PC-3 (cell line): Measurements from ENCODE around the gene MAML2. TPM values are rescaled to one million over a fixed set of nuclear protein-coding genes. Genes with fewer than 3 reads are reported as not detected.

Source experiments
- ATAC-seq: fragments of 200-7000 bp; cut with Tn5 transposase; 2 replicates; pipeline ENCODE4 v1.9.1; 2020; ENCODE audit warnings: mild to moderate bottlenecking, moderate library complexity
- BruUV-seq: library from RNA; stranded (reverse); fragments of 400-500 nt; replicated peaks from 2 replicates; lab custom pipeline; 2021; lab: Mats Ljungman, UMichigan
- CTCF ChIA-PET: fragments of 300-600 bp; sonication (Branson Sonifier 250); formaldehyde crosslinking; loops from one replicate; lab custom pipeline; 2022; ENCODE audit warnings: antibody characterized with exemption; lab: Charles Lee
- POLR2A ChIA-PET: fragments of 300-600 bp; sonication (Branson Sonifier 250); formaldehyde crosslinking; loops from one replicate; lab custom pipeline; 2022; ENCODE audit warnings: antibody characterized with exemption; ENCODE audit not compliant: unreplicated experiment; lab: Charles Lee
- DNase-seq: peaks from one replicate; pipeline ENCODE4 v3.0.0-alpha.2; 2015
- H2AFZ ChIP-seq: fragments of 300-600 bp; sonication (generic); 2 replicates; pipeline ENCODE4 v1.6.0; 2016; ENCODE audit warnings: antibody characterized with exemption, low read length
- H3F3A ChIP-seq: fragments of 300-600 bp; sonication (generic); one replicate; pipeline ENCODE4 v1.6.0; 2017; ENCODE audit warnings: antibody characterized with exemption, low read length, control low read depth, mild to moderate bottlenecking; ENCODE audit not compliant: unreplicated experiment
- H3K27ac ChIP-seq: fragments of 300-600 bp; sonication (generic); 2 replicates; pipeline ENCODE4 v1.5.1; 2016; ENCODE audit warnings: mild to moderate bottlenecking, low read length
- H3K27me3 ChIP-seq: fragments of 300-600 bp; sonication (generic); 2 replicates; pipeline ENCODE4 v1.6.1; 2016; ENCODE audit warnings: low read length, mixed read lengths
- H3K36me3 ChIP-seq: fragments of 300-600 bp; sonication (generic); 2 replicates; pipeline ENCODE4 v1.6.1; 2016; ENCODE audit warnings: low read depth, mixed run types, low read length, mixed read lengths
- H3K4me1 ChIP-seq: fragments of 300-600 bp; sonication (generic); 2 replicates; pipeline ENCODE4 v1.5.1; 2016; ENCODE audit warnings: low read length; ENCODE audit not compliant: insufficient read depth
- H3K4me2 ChIP-seq: fragments of 300-600 bp; sonication (generic); 2 replicates; pipeline ENCODE4 v1.6.0; 2016; ENCODE audit warnings: low read length
- H3K4me3 ChIP-seq: fragments of 300-600 bp; sonication (generic); 2 replicates; pipeline ENCODE4 v1.5.1; 2016; ENCODE audit warnings: mild to moderate bottlenecking, low read length, mixed read lengths
- H3K79me2 ChIP-seq: fragments of 300-600 bp; sonication (generic); 2 replicates; pipeline ENCODE4 v1.6.1; 2017; ENCODE audit warnings: low read length, mixed read lengths
- H3K9ac ChIP-seq: fragments of 300-600 bp; sonication (generic); 2 replicates; pipeline ENCODE4 v1.6.0; 2016; ENCODE audit warnings: mild to moderate bottlenecking, low read length
- H3K9me2 ChIP-seq: fragments of 300-600 bp; sonication (generic); replicated peaks from 2 replicates; pipeline ENCODE4 v1.6.1; 2016; ENCODE audit warnings: mixed run types, low read length, mixed read lengths
- H3K9me3 ChIP-seq: fragments of 300-600 bp; sonication (generic); 2 replicates; pipeline ENCODE4 v1.6.1; 2016; ENCODE audit warnings: low read length, mixed read lengths
- H4K20me1 ChIP-seq: fragments of 300-600 bp; sonication (generic); 2 replicates; pipeline ENCODE4 v1.6.1; 2016; ENCODE audit warnings: low read length, mixed read lengths
- CTCF ChIP-seq: fragments of 300-600 bp; sonication (generic); conservative IDR thresholded peaks from 2 replicates; pipeline ENCODE4 v1.5.1; 2017; ENCODE audit warnings: antibody characterized with exemption, low read depth, mild to moderate bottlenecking, low read length
- EZH2 ChIP-seq: fragments of 300-600 bp; sonication (generic); IDR thresholded peaks from one replicate; pipeline ENCODE4 v1.6.1; 2017; ENCODE audit warnings: antibody characterized with exemption, mild to moderate bottlenecking, low read length; ENCODE audit not compliant: unreplicated experiment
- EZH2phosphoT487 ChIP-seq: fragments of 300-600 bp; sonication (generic); IDR thresholded peaks from 2 replicates; pipeline ENCODE4 v1.6.1; 2018; ENCODE audit warnings: mild to moderate bottlenecking, antibody characterized with exemption, low read length, borderline replicate concordance
- intact Hi-C: fragments of 100-400 bp; cut with micrococcal nuclease; formaldehyde crosslinking; loops from 2 replicates; pipeline ENCODE4 v1.9.0; 2023
- total RNA-seq: library from RNA; depleted of rRNA; stranded (reverse); fragments of >200 nt; gene quantifications from 2 replicates; pipeline ENCODE4 v1.2.3, GENCODE V29; 2014

The MAML2 gene
- total RNA-seq, 1 experiment from 2014 or later, result 10.9 TPM

- ATAC-seq (no peak), DNase-seq (no peak)
- Histone ChIP-seq H3K79me2 (no peaks in the 10 kb centered on the region), H4K20me1 (no peaks in the 10 kb centered on the region), H3K4me3 (no peak overlapping the region), H3K27ac (no peak overlapping the region), H3K27me3 (no peaks in the 10 kb centered on the region), H2AFZ (no peak overlapping the region), H3K9me3 (no peaks in the 10 kb centered on the region), H3K9me2 (no peaks in the 10 kb centered on the region), H3K4me2 (no peak overlapping the region), H3K9ac (no peak overlapping the region), H3K4me1 (no peaks in the 10 kb centered on the region), H3K36me3 (no peaks in the 10 kb centered on the region), H3F3A (no peaks in the 10 kb centered on the region)
- intact Hi-C loops, result no loop called here
- ChIA-PET CTCF (no interaction called here), POLR2A (interaction anchor here (0.7 kb wide), 1 partner anchor 59 kb away, joined by 16 read pairs; no protein-coding TSS in a partner anchor)
- TF ChIP-seq EZH2phosphoT487 (no peak), CTCF (no peak), EZH2 (no peak)
- no TSS peak for BruUV-seq
Measured at GRCh38 chr11:96123301-96123700, 219.7 kb downstream of the MAML2 start.

- Histone ChIP-seq H2AFZ (no peak overlapping the region), H3K79me2 (no peaks in the 10 kb centered on the region), H3K9me2 (no peaks in the 10 kb centered on the region), H4K20me1 (no peaks in the 10 kb centered on the region), H3K4me3 (no peak overlapping the region), H3F3A (no peaks in the 10 kb centered on the region), H3K9me3 (no peaks in the 10 kb centered on the region), H3K27me3 (no peaks in the 10 kb centered on the region), H3K4me2 (no peak overlapping the region), H3K4me1 (no peaks in the 10 kb centered on the region), H3K36me3 (no peaks in the 10 kb centered on the region), H3K27ac (no peak overlapping the region), H3K9ac (no peak overlapping the region)
- TF ChIP-seq CTCF, result no peak
- no peak for TF ChIP-seq EZH2phosphoT487
- no peak for TF ChIP-seq EZH2
- no TSS peak for BruUV-seq
- CTCF ChIA-PET, result interaction anchor here (0.7 kb wide), 1 partner anchor 210 kb away, joined by 7 read pairs; no protein-coding TSS in a partner anchor
- DNase-seq (peak; percentile 35), ATAC-seq (peak; percentile 38; the same call in 1 of the 2 replicates)
- intact Hi-C loops, result no loop called here
- POLR2A ChIA-PET, result no interaction called here
Measured at GRCh38 chr11:96122601-96123074, 220.4 kb downstream of the MAML2 start.

- H3K4me3 ChIP-seq, result no peak overlapping the region
- H2AFZ ChIP-seq, result no peak overlapping the region
- H3K4me2 ChIP-seq, result no peak overlapping the region
- no peaks in the 10 kb centered on the region for H3K79me2 ChIP-seq
- no peaks in the 10 kb centered on the region for H3F3A ChIP-seq
- BruUV-seq, result no TSS peak
- ATAC-seq, result no peak
- ChIA-PET POLR2A (no interaction called here), CTCF (no interaction called here)
- no peaks in the 10 kb centered on the region for H4K20me1 ChIP-seq
- no peak for DNase-seq
- no peaks in the 10 kb centered on the region for H3K9me2 ChIP-seq
- no peaks in the 10 kb centered on the region for H3K36me3 ChIP-seq
- H3K27ac ChIP-seq, result no peak overlapping the region
- TF ChIP-seq CTCF, result no peak
- no peak for TF ChIP-seq EZH2
- TF ChIP-seq EZH2phosphoT487, result no peak
- H3K27me3 ChIP-seq, result no peaks in the 10 kb centered on the region
- H3K9me3 ChIP-seq, result no peaks in the 10 kb centered on the region
- intact Hi-C loops, result no loop called here
- no peaks in the 10 kb centered on the region for H3K4me1 ChIP-seq
- H3K9ac ChIP-seq, result no peak overlapping the region
Measured at GRCh38 chr11:96119211-96119610, 223.8 kb downstream of the MAML2 start.
